ENCODE results near the gene CDK6. TPM values are rescaled to one million over a fixed set of nuclear protein-coding genes. Genes with fewer than 3 reads are reported as not detected.

The CDK6 gene
- polyA plus RNA-seq, 2 of the 4 experiments (the other 2 are of a cell fraction): 13.6 to 25.9 TPM

DNA sequence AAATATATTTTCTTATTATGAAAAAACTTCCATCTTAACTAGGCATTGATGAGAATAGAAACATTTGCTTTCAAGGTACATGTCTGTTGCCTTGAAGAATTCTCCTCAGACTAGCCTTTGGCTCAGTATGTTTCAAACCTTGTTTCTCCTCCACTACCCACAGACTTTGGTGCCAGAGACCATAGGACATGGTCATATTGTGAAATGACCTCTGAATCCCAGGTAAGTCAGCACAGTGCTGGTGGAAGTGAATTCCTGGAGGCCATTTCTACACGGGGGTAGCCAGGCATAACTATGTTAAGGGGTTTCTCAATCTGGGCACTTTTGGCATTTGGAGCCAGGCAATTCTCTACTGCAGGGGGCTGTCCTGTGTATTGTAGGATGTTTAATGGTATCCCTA lies 133.8 kb downstream of the CDK6 start (continued):
- TF ChIP-seq REST (IDR thresholded peaks at IDR 0.05): no peak
- no peak for TF ChIP-seq HDAC2 (IDR thresholded peaks at IDR 0.05)

DNA sequence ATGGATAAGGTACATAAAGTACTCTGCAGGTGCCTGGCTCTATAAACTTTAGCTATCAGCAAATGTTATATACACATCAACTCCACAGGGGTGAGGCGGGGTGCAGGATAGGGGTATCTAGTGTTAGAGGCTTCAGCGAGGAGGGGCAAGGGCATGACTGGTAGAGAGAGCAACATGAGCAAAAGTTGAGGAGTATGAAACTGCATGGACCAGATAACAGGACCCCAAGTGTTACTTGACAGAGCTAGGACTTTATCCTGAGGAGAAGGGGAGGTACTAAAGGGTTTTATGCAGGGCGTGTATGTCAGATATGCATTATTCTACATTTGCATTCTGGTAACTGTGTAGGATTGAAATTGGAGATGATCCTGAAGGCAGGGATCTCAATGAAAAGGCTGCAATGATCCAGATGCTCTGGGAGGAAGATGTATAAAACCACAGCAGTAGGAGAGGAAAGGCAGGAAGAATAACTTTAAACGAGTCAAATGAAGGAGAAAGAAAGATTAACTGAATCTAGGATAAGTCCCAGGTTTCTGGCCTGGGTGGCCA lies 136.3 kb downstream of the CDK6 start:
- ATAC-seq (no peak), FAIRE-seq (no peak), DNase-seq (ENCODE audit: low read depth in 1 of 2, low spot score in 1 of 2) (no peak)
- 0 out of 3 replicates have a peak, but pooled peaks cover 2% of the 10 kb centered on the region for H3K9me3 ChIP-seq
- ChIA-PET POLR2A (no interaction called here), CTCF (interaction anchor here (1.3 to 8.8 kb wide), 2 partner anchors 11 to 132 kb away, joined by 3 to 74 read pairs; no protein-coding TSS in a partner anchor)
- no peak overlapping the region for H3K4me3 ChIP-seq
- H3K4me2 ChIP-seq: peak overlapping the region; percentile 72
- H3K27ac ChIP-seq: peak overlapping the region; percentile 64 to 85; a peak in 5 of 6 replicates
- H3K4me1 ChIP-seq: peaks cover 51% of the 10 kb centered on the region
- no peak for TF ChIP-seq RAD21 (conservative IDR thresholded peaks at IDR 0.05 in 1 of 2, IDR thresholded peaks at IDR 0.05 in 1 of 2)
- WGBS (ENCODE audit: missing lambda C conversion rate): 89% methylated on average over 4 of the region's 4 CpGs

DNA sequence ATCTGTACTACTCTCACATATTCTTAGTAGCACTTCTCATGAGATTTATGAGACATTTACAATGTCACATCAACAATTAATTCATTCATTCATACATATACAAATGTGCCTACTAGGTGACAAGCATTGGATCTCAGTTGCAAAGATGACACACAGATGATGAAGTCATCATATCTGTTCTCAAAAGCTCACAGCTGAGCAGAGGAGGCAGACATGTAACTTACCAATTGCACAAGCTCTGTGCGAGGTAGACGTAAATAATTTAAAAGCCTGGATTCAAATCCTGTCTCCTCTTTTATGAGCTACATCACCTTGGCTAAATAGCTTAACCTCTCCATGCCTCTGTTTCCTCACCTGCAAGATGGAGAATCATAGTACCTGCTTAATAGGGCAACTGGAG lies 136.8 kb downstream of the CDK6 start:
- ChIA-PET CTCF (interaction anchor here (1.3 to 8.8 kb wide), 2 partner anchors 12 to 132 kb away, joined by 3 to 74 read pairs; no protein-coding TSS in a partner anchor), POLR2A (no interaction called here)
- no peak for FAIRE-seq

GRCh38 chr7:92698237-92698841 lies 138.0 kb downstream of the CDK6 start:
- Histone ChIP-seq H3K9me3 (no peaks in the 10 kb centered on the region), H3K27ac (peak overlapping the region; percentile 64 to 85), H3K4me2 (peak overlapping the region; percentile 72), H3K4me1 (peaks cover 65% of the 10 kb centered on the region), H3K4me3 (no peak overlapping the region)
- ChIA-PET CTCF (interaction anchor here (1.0 to 8.8 kb wide), 4 partner anchors 11 to 134 kb away, joined by 3 to 74 read pairs (median 4); no protein-coding TSS in a partner anchor), POLR2A (no interaction called here)
- WGBS (ENCODE audit: missing lambda C conversion rate): 40% methylated on average over 12 of the region's 12 CpGs
- FAIRE-seq (no peak), DNase-seq (ENCODE audit: low read depth in 1 of 2, low spot score in 1 of 2) (peak; percentile 34 to 59), ATAC-seq (peak; percentile 64 to 70; a peak in 4 of 6 replicates)
- TF ChIP-seq GATA3 (IDR thresholded peaks at IDR 0.05; ENCODE audit: borderline replicate concordance): peak; percentile 47; the same call in 1 of the 2 replicates
- peak in 1 of 2 experiments; percentile 31; a peak in 1 of 5 replicates for TF ChIP-seq JUN (IDR thresholded peaks at IDR 0.05)
- TF ChIP-seq FOSL2 (IDR thresholded peaks at IDR 0.05): no peak
- no peak for TF ChIP-seq FOSL2 (CRISPR knock-in tag; IDR thresholded peaks at IDR 0.05)
- TF ChIP-seq, protein P1, sequence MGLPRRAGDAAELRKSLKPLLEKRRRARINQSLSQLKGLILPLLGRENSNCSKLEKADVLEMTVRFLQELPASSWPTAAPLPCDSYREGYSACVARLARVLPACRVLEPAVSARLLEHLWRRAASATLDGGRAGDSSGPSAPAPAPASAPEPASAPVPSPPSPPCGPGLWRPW (IDR thresholded peaks at IDR 0.05): no peak
- no peak for TF ChIP-seq ZNF302 (CRISPR knock-in tag; IDR thresholded peaks at IDR 0.05)
- TF ChIP-seq, protein P2, sequence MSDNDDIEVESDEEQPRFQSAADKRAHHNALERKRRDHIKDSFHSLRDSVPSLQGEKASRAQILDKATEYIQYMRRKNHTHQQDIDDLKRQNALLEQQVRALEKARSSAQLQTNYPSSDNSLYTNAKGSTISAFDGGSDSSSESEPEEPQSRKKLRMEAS (IDR thresholded peaks at IDR 0.05): peak; percentile 39; the same call in 1 of the 2 replicates

More for the DNA sequence above, 136.8 kb downstream of the CDK6 start:
- DNase-seq (ENCODE audit: low read depth in 1 of 2, low spot score in 1 of 2): no peak
- WGBS (ENCODE audit: missing lambda C conversion rate): 60% methylated on average over 2 of the region's 2 CpGs
- Histone ChIP-seq H3K4me2 (peak overlapping the region; percentile 72), H3K4me1 (peaks cover 56% of the 10 kb centered on the region), H3K4me3 (no peak overlapping the region), H3K27ac (peak overlapping the region; percentile 64 to 85; a peak in 5 of 6 replicates), H3K9me3 (no peaks in the 10 kb centered on the region)
- TF ChIP-seq ZSCAN20 (CRISPR knock-in tag; IDR thresholded peaks at IDR 0.05): no peak
- TF ChIP-seq, protein P3, sequence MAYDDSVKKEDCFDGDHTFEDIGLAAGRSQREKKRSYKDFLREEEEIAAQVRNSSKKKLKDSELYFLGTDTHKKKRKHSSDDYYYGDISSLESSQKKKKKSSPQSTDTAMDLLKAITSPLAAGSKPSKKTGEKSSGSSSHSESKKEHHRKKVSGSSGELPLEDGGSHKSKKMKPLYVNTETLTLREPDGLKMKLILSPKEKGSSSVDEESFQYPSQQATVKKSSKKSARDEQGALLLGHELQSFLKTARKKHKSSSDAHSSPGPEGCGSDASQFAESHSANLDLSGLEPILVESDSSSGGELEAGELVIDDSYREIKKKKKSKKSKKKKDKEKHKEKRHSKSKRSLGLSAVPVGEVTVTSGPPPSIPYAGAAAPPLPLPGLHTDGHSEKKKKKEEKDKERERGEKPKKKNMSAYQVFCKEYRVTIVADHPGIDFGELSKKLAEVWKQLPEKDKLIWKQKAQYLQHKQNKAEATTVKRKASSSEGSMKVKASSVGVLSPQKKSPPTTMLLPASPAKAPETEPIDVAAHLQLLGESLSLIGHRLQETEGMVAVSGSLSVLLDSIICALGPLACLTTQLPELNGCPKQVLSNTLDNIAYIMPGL (CRISPR knock-in tag; IDR thresholded peaks at IDR 0.05; ENCODE audit: borderline replicate concordance): no peak
- no peak for TF ChIP-seq FOXS1 (CRISPR knock-in tag; IDR thresholded peaks at IDR 0.05)
- TF ChIP-seq KDM1A (IDR thresholded peaks at IDR 0.05; ENCODE audit: low read depth): no peak
- no peak for TF ChIP-seq BHLHE40 (IDR thresholded peaks at IDR 0.05; ENCODE audit: low read depth, low read length)
- peak; percentile 3 for TF ChIP-seq MAFK (IDR thresholded peaks at IDR 0.05; ENCODE audit: partially characterized antibody)
- no peak for TF ChIP-seq HOXA7 (CRISPR knock-in tag; IDR thresholded peaks at IDR 0.05)
- no peak for TF ChIP-seq RAD21 (conservative IDR thresholded peaks at IDR 0.05 in 1 of 2, IDR thresholded peaks at IDR 0.05 in 1 of 2)
- no peak for TF ChIP-seq NR3C1 (IDR thresholded peaks at IDR 0.05)
- 0 out of 4 replicates have a peak, but pooled peaks of 1 of the 2 experiments have one; percentile 15 for TF ChIP-seq CEBPB (IDR thresholded peaks at IDR 0.05)
- no peak for TF ChIP-seq GATA3 (IDR thresholded peaks at IDR 0.05; ENCODE audit: borderline replicate concordance)
- no peak for TF ChIP-seq EHMT2 (IDR thresholded peaks at IDR 0.05; ENCODE audit: low read depth)
- no peak for TF ChIP-seq CBX2 (IDR thresholded peaks at IDR 0.05; ENCODE audit: borderline replicate concordance, low read depth)
- TF ChIP-seq PHF8 (IDR thresholded peaks at IDR 0.05; ENCODE audit: borderline replicate concordance, low read depth): no peak
- no peak for ATAC-seq

Measured in A549 (cell line).